ENCODE results near the gene SIRPA. TPM values are rescaled to one million over a fixed set of nuclear protein-coding genes. Genes with fewer than 3 reads are reported as not detected.

The SIRPA gene
- total and polyA plus RNA-seq, 5 experiments from 2014 or later: 0.04 to 0.86 (median 0.82) TPM; not detected in 2

GRCh38 chr20:1955217-1955616 lies 60.0 kb downstream of the SIRPA start:
- POLR2A ChIA-PET: no interaction called here

GRCh38 chr20:1958426-1958825 lies 63.2 kb downstream of the SIRPA start:
- no peak for ATAC-seq
- peaks cover 15 to 37% (median 30%) of the 10 kb centered on the region in 5 donors for H3K27me3 Mint-ChIP-seq

More at GRCh38 chr20:1955217-1955616, 60.0 kb downstream of the SIRPA start:
- no peak for DNase-seq
- Mint-ChIP-seq H3K4me3 (no peak overlapping the region), H3K9me3 (no peaks in the 10 kb centered on the region), H3K27me3 (peaks cover 11 to 24% (median 11%) of the 10 kb centered on the region in 5 donors), H3K27ac (no peak overlapping the region), H3K36me3 (no peaks in the 10 kb centered on the region), H3K4me1 (peaks cover 0 to 20% (median 0%) of the 10 kb centered on the region in 4 donors)
- no peak for ATAC-seq

DNA sequence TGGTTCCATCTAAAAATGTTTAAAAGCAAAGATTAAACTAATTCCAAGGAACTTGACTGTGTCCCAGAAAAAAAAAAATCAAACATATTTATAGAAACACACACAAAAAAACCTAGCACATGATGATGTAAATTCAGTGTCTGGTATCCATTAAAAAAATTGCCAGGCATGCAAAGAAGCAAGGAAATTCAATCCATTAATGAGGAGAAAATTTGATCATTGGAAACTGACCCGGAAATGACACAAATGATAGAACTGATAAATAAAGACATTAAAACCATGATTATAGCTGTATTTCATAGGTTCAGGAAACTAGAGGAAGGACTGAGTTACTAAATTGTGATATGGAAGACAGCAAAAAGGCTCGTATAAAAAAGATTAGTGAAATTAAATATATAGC lies 63.9 kb downstream of the SIRPA start:
- Mint-ChIP-seq H3K4me1 (peaks cover 0 to 9% (median 0%) of the 10 kb centered on the region in 4 donors), H3K27me3 (peaks cover 15 to 42% (median 30%) of the 10 kb centered on the region in 5 donors), H3K36me3 (no peaks in the 10 kb centered on the region), H3K27ac (no peak overlapping the region), H3K4me3 (no peak overlapping the region), H3K9me3 (no peaks in the 10 kb centered on the region)
- ATAC-seq (no peak), DNase-seq (no peak)
- POLR2A ChIA-PET: no interaction called here

More at GRCh38 chr20:1958426-1958825, 63.2 kb downstream of the SIRPA start:
- Mint-ChIP-seq H3K4me1 (peaks cover 0 to 14% (median 0%) of the 10 kb centered on the region in 4 donors), H3K27ac (no peak overlapping the region), H3K9me3 (no peaks in the 10 kb centered on the region), H3K4me3 (no peak overlapping the region), H3K36me3 (no peaks in the 10 kb centered on the region)
- POLR2A ChIA-PET: no interaction called here
- DNase-seq: no peak

DNA sequence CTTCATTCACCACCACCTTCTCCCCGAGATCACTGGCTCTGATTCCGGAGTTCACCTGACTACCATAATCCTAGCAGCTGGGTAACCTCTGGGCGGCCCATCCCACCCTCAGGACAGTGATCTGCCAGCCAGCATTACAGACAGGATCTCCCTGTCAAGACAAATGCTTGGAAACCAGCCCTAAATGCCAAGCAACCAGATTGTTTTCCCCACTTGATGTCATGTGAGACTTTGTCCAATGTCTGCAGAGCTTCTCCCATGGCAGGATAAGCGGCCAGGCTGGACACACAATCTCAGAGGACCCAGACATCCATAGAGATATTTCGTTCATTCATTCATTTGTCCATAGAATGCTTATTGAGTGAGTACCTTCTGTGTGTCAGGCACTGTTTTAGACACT lies 66.2 kb downstream of the SIRPA start:
- H3K4me3 Mint-ChIP-seq: no peak overlapping the region
- POLR2A ChIA-PET: no interaction called here
- peaks cover 11 to 43% (median 36%) of the 10 kb centered on the region in 5 donors for H3K27me3 Mint-ChIP-seq
- no peaks in the 10 kb centered on the region for H3K36me3 Mint-ChIP-seq
- ATAC-seq: no peak
- no peaks in the 10 kb centered on the region for H3K9me3 Mint-ChIP-seq
- peaks cover 5 to 13% (median 9%) of the 10 kb centered on the region in 4 donors for H3K4me1 Mint-ChIP-seq
- no peak overlapping the region for H3K27ac Mint-ChIP-seq
- DNase-seq: no peak

GRCh38 chr20:1964061-1964460 lies 68.9 kb downstream of the SIRPA start:
- Mint-ChIP-seq H3K27me3 (peaks cover 7 to 43% (median 32%) of the 10 kb centered on the region in 5 donors), H3K27ac (no peak overlapping the region), H3K36me3 (no peaks in the 10 kb centered on the region), H3K4me1 (peaks cover 5 to 13% (median 9%) of the 10 kb centered on the region in 4 donors), H3K4me3 (no peak overlapping the region), H3K9me3 (no peaks in the 10 kb centered on the region)
- ATAC-seq: no peak
- DNase-seq: no peak
- POLR2A ChIA-PET: no interaction called here

DNA sequence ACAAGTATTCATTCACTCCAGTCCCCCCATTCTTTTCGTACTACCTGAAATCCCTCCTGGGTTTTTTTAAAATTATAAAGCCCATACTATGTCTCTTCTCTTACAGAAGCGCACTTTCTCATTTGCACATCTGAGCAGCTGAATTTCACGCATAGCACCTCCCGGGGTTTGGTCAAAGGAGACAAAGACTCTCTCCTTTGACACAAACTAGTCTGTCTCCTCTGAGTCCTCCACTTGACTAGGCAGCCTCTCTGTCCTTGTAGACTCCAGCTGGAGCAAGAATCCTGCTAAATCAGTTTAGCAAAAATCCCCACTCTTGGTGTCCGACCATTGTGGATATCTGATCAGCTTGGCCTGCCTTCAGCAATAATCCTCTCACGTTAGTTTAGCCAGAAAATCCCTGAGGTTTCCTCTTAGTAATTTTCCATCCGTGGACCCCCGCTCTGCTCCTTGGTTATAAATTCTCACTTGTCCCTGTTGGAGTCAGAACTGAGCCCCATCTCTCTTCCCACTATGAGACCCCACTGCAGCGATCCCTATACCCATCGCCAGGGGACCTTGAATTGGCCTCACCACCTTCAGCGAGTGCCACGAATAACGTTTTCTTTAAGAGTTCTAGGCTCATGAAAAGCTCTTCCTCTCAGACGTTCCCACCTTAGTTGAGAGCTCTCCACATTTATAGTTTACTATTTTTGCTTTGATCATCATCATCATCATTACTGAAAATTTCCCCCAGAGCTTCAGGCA lies 69.6 kb downstream of the SIRPA start:
- no peaks in the 10 kb centered on the region for H3K36me3 Mint-ChIP-seq
- no peak overlapping the region for H3K27ac Mint-ChIP-seq
- peak overlapping the region; percentile 29 to 72 (median 55) for H3K4me3 Mint-ChIP-seq
- DNase-seq: no peak
- no peak for ATAC-seq
- H3K27me3 Mint-ChIP-seq: peaks cover 5 to 43% (median 28%) of the 10 kb centered on the region in 5 donors
- no peaks in the 10 kb centered on the region for H3K9me3 Mint-ChIP-seq
- POLR2A ChIA-PET: no interaction called here
- H3K4me1 Mint-ChIP-seq: peaks cover 5 to 13% (median 9%) of the 10 kb centered on the region in 4 donors

DNA sequence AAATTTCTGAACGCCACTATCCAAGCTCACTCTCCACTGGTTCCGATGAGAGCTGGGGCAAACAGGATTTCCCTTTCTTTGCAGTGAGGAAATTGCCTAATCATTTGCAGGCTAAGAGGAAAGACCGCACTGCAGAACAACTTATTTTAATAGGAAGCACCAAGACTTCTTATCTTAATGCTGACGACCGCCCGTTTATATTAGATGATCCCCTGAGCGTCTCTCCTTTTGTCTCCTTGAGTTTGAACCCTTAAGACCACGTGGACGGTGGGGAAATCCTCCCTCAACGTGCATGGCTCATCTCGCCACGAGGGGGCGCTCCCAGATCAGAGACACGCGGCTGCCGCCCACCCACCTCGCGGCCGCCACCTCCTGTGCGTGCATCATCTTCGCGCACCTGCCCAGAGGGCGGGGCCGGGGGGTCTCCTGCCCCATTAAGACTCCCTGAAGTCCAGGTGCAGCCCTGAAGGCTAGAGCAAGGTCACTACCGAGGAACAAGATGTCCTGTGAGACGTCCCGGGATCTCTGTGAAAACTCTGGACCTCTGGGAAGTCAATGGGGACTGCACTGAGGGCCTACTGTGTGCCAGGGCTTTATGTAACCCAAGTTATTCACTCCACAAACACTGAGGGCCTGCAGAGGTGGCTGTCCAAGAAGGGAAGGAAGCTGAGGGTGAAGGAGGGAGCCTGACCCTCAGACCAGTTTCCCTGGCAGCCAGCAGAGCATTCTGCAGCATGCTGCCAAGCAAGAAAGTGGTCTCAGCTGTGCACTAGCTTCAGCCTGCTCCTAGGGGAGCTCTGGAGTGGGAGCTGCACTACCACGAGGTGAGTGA lies 70.5 kb downstream of the SIRPA start:
- Mint-ChIP-seq H3K4me3 (peak overlapping the region; percentile 40 to 72 (median 60)), H3K4me1 (peaks cover 5 to 13% (median 9%) of the 10 kb centered on the region in 4 donors), H3K27ac (peak overlapping the region in 1 of 10 donors; percentile 28), H3K27me3 (peaks cover 7 to 48% (median 29%) of the 10 kb centered on the region in 5 donors), H3K36me3 (no peaks in the 10 kb centered on the region), H3K9me3 (no peaks in the 10 kb centered on the region)
- ATAC-seq: peak; percentile 78 to 90
- peak; percentile 48 to 86 (median 72) for DNase-seq
- POLR2A ChIA-PET: interaction anchor here (0.6 kb wide), 1 partner anchor 608 kb away, joined by 6 read pairs; no protein-coding TSS in a partner anchor

- Mint-ChIP-seq H3K9me3 (no peaks in the 10 kb centered on the region), H3K4me1 (peaks cover 5 to 13% (median 9%) of the 10 kb centered on the region in 4 donors), H3K36me3 (no peaks in the 10 kb centered on the region), H3K27ac (no peak overlapping the region), H3K4me3 (no peak overlapping the region), H3K27me3 (peaks cover 7 to 37% (median 18%) of the 10 kb centered on the region in 5 donors)
- ATAC-seq (no peak), DNase-seq (no peak)
- POLR2A ChIA-PET: no interaction called here
Observed at GRCh38 chr20:1968964-1969363, 73.8 kb downstream of the SIRPA start.

- POLR2A ChIA-PET: no interaction called here
Observed at GRCh38 chr20:1971893-1972586, 76.8 kb downstream of the SIRPA start.

GRCh38 chr20:1973601-1974440 lies 78.6 kb downstream of the SIRPA start:
- Mint-ChIP-seq H3K4me1 (no peaks in the 10 kb centered on the region), H3K27ac (no peak overlapping the region), H3K36me3 (no peaks in the 10 kb centered on the region), H3K9me3 (no peaks in the 10 kb centered on the region), H3K4me3 (no peak overlapping the region), H3K27me3 (peaks cover 8 to 34% (median 26%) of the 10 kb centered on the region in 5 donors)
- POLR2A ChIA-PET: no interaction called here
- no peak for ATAC-seq
- no peak for DNase-seq

More at GRCh38 chr20:1971893-1972586, 76.8 kb downstream of the SIRPA start:
- H3K4me3 Mint-ChIP-seq: no peak overlapping the region
- no peak overlapping the region for H3K27ac Mint-ChIP-seq
- H3K9me3 Mint-ChIP-seq: no peaks in the 10 kb centered on the region
- peaks cover 6 to 21% (median 18%) of the 10 kb centered on the region in 5 donors for H3K27me3 Mint-ChIP-seq
- no peaks in the 10 kb centered on the region for H3K4me1 Mint-ChIP-seq
- H3K36me3 Mint-ChIP-seq: no peaks in the 10 kb centered on the region
- ATAC-seq (no peak), DNase-seq (no peak)

DNA sequence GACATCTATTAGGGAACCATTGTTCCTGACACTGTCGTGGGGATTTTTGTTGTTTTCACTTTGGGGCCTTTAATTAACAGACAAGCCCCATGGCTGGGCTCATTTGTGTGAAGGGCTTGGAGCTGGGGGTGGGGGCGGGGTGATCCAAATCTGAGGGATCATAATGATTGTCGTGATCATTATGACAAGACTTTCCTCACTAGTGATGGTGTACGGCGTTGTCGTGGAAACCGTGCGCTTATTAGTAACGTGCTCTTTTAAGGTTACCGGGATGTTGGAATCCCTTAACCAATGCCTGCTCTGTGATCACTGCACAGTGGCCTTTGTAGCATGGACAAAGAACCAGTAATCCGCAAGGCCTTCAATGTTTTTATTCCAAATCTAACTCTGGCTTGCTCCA lies 80.1 kb downstream of the SIRPA start:
- Mint-ChIP-seq H3K4me3 (no peak overlapping the region), H3K9me3 (no peaks in the 10 kb centered on the region), H3K27me3 (peaks cover 13 to 42% (median 26%) of the 10 kb centered on the region in 5 donors), H3K4me1 (no peaks in the 10 kb centered on the region), H3K36me3 (no peaks in the 10 kb centered on the region), H3K27ac (no peak overlapping the region)
- POLR2A ChIA-PET: interaction anchor here (0.6 kb wide), 1 partner anchor 10 kb away, joined by 5 read pairs; no protein-coding TSS in a partner anchor
- DNase-seq (no peak), ATAC-seq (no peak)
